ENCODE data around the gene DNHD1. TPM values are rescaled to one million over a fixed set of nuclear protein-coding genes. Genes with fewer than 3 reads are reported as not detected.

DNHD1 gene
- total RNA-seq, 1 donor from 2014 or later: 17.2 TPM

DNA sequence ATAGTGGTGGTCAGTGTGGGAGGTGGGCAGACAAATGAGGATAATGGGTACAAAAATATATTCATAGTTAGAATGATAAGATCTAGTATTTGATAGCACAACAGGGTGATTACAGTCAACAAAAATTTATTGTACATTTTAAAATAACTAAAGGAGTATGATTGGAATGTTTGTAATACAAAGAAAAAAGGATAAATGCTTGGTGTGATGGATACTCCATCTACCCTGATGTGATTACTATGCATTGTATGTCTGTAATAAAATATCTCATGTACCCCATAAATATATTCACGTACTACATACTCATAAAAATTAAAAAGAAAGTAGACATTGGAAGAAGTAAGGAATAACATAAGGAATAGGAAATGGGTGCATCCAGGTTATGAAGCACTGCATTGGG lies 90.9 kb downstream of the DNHD1 start:
- H3K4me3 ChIP-seq: no peak overlapping the region
- no peak overlapping the region for H3K27ac ChIP-seq
- H3K36me3 ChIP-seq: peaks cover 0 to 7% of the 10 kb centered on the region in 2 donors
- no peaks in the 10 kb centered on the region for H3K9me3 ChIP-seq
- DNase-seq (ENCODE audit: extremely low spot score in 2 of 2): no peak
- intact Hi-C loops (cut with DNase I): no loop called here
- no peaks in the 10 kb centered on the region for H3K4me1 ChIP-seq
- TF ChIP-seq POLR2A (IDR thresholded peaks at IDR 0.05) (no peak), POLR2AphosphoS5 (IDR thresholded peaks at IDR 0.05; ENCODE audit: insufficient read depth in 1 of 2, low read depth in 1 of 2) (no peak)
- TF ChIP-seq, protein P1, sequence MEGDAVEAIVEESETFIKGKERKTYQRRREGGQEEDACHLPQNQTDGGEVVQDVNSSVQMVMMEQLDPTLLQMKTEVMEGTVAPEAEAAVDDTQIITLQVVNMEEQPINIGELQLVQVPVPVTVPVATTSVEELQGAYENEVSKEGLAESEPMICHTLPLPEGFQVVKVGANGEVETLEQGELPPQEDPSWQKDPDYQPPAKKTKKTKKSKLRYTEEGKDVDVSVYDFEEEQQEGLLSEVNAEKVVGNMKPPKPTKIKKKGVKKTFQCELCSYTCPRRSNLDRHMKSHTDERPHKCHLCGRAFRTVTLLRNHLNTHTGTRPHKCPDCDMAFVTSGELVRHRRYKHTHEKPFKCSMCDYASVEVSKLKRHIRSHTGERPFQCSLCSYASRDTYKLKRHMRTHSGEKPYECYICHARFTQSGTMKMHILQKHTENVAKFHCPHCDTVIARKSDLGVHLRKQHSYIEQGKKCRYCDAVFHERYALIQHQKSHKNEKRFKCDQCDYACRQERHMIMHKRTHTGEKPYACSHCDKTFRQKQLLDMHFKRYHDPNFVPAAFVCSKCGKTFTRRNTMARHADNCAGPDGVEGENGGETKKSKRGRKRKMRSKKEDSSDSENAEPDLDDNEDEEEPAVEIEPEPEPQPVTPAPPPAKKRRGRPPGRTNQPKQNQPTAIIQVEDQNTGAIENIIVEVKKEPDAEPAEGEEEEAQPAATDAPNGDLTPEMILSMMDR (IDR thresholded peaks at IDR 0.05): no peak
- H3K27me3 ChIP-seq: no peaks in the 10 kb centered on the region

DNA sequence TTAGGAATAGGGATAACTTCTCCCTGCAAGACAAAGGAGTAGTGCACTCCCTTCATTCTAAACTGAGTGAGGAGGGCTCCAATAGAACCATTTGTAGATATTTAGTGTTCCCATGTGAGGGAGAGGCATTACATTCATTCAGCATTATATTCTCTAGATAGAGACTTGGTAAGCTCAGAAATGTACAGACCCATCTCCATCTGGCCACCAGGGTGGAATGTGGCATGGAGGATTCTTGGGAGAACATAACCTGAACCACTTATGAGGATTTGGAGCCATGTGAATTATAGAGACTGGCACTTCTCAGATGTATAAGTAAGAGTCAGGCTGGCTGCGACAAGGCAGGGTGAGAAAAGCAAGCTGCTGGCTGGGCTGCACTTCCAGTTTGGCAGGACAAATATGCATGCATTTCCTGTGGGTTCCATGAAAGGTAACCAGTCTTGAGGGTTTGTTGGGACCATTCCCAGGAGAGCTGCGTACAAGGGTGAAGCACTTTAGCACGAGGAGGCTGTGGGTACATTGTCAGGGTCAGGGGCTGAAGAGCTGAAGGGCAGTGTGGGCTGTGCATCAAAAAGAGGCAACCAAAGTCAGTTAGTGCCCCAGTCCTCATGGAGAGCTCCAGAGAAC lies 97.2 kb downstream of the DNHD1 start:
- H3K36me3 ChIP-seq: peaks cover 0 to 26% of the 10 kb centered on the region in 2 donors
- H3K4me1 ChIP-seq: peaks cover 7% of the 10 kb centered on the region
- DNase-seq (ENCODE audit: extremely low spot score in 2 of 2): peak in 1 of 2 donors; percentile 70
- H3K27ac ChIP-seq: no peak overlapping the region
- H3K9me3 ChIP-seq: no peaks in the 10 kb centered on the region
- intact Hi-C loops (cut with DNase I): no loop called here
- TF ChIP-seq POLR2A (IDR thresholded peaks at IDR 0.05) (no peak), POLR2AphosphoS5 (IDR thresholded peaks at IDR 0.05; ENCODE audit: insufficient read depth in 1 of 2, low read depth in 1 of 2) (no peak)
- TF ChIP-seq, protein P1 (IDR thresholded peaks at IDR 0.05): no peak
- no peaks in the 10 kb centered on the region for H3K27me3 ChIP-seq
- no peak overlapping the region for H3K4me3 ChIP-seq

DNA sequence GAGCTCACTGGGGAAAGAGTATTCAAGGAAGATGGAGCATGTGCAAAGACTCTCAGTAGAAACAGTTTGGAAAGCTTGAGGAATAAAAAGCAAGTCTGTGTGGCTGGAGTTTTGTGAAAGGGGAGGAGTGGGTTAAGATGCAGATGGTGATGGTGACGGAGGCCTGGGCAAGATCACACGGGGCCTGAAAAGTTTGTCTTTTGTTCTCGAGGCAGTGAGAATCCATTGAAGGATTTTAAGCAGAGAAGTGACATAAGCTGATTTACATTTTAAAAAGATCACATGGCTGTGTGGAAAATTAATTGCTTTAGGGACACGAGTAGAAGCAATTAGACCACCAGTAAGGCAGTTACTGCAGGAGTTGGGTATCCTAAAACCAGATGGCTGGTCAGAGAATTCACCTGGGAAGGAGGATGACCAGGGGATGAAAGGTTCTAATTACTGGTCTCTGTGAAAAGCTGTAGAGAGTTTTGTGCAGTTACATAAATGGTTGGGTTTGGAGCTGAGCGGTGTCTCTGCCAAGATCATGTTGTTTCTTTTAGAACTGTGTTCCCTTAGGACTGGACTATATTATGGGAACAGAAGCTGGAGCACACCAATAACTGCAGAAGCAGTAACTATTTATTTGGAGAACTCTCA lies 99.3 kb downstream of the DNHD1 start:
- intact Hi-C loops (cut with DNase I): no loop called here
- peak in 1 of 2 donors; percentile 47 for DNase-seq (ENCODE audit: extremely low spot score in 2 of 2)
- Histone ChIP-seq H3K4me3 (no peak overlapping the region), H3K27me3 (no peaks in the 10 kb centered on the region), H3K27ac (peak overlapping the region; percentile 29), H3K9me3 (no peaks in the 10 kb centered on the region), H3K36me3 (peaks cover 0 to 47% of the 10 kb centered on the region in 2 donors), H3K4me1 (peaks cover 17% of the 10 kb centered on the region)
- TF ChIP-seq POLR2AphosphoS5 (IDR thresholded peaks at IDR 0.05; ENCODE audit: insufficient read depth in 1 of 2, low read depth in 1 of 2): no peak
- TF ChIP-seq, protein P1 (IDR thresholded peaks at IDR 0.05): no peak
- TF ChIP-seq POLR2A (IDR thresholded peaks at IDR 0.05): no peak

DNA sequence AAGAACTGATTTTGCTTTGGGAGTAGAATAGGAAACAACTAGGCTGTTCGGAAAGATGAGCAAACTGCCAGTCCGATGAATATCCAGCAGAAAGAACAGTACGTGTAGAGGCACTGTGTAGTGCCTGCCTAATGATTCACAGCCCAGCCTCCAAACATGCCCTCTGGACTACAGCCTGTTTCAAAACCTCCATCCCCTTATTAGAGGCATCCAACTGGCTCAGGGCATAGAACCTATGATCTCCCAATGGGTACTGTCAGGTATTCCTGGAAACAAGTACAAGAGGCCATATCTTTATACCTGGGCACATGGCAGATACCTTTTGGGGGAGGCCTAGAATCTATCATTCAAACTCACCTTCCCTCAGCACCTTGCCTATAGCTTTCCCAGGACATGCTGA lies 101.5 kb downstream of the DNHD1 start:
- no peak for TF ChIP-seq POLR2A (IDR thresholded peaks at IDR 0.05)
- Histone ChIP-seq H3K27me3 (no peaks in the 10 kb centered on the region), H3K36me3 (peaks cover 0 to 38% of the 10 kb centered on the region in 2 donors), H3K27ac (no peak overlapping the region), H3K4me3 (no peak overlapping the region), H3K4me1 (peaks cover 32% of the 10 kb centered on the region), H3K9me3 (no peaks in the 10 kb centered on the region)
- intact Hi-C loops (cut with DNase I): no loop called here
- DNase-seq (ENCODE audit: extremely low spot score in 2 of 2): peak in 1 of 2 donors; percentile 22

DNA sequence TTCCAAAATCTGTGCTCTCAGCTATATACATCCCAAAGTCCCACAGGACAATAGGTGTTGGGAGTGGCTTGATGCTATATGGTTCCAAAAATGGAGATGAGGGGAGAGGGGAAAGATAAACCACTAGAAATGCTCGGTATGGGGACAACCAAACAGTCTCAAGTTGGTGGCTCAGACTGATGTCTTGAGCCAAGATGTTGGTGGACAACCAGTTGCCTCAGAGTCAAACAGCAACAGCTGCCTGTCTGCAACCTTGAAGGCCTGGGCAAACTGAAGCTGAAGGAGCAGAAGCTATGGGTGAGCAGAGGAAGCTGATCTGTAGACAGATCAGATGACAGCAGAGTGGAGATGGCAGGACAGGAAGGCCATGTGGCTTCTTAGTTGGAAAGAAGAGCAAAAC lies 102.4 kb downstream of the DNHD1 start:
- TF ChIP-seq POLR2AphosphoS5 (IDR thresholded peaks at IDR 0.05; ENCODE audit: insufficient read depth in 1 of 2, low read depth in 1 of 2) (no peak), POLR2A (IDR thresholded peaks at IDR 0.05) (no peak)
- TF ChIP-seq, protein P1 (IDR thresholded peaks at IDR 0.05): no peak
- peaks cover 32% of the 10 kb centered on the region for H3K4me1 ChIP-seq
- intact Hi-C loops (cut with DNase I): no loop called here
- H3K9me3 ChIP-seq: no peaks in the 10 kb centered on the region
- no peak overlapping the region for H3K4me3 ChIP-seq
- H3K27me3 ChIP-seq: no peaks in the 10 kb centered on the region
- H3K27ac ChIP-seq: no peak overlapping the region
- peaks cover 0 to 38% of the 10 kb centered on the region in 2 donors for H3K36me3 ChIP-seq
- DNase-seq (ENCODE audit: extremely low spot score in 2 of 2): peak in 1 of 2 donors; percentile 65

All from vagina (tissue), 2 donors.